HG03521 (cell line): Measurements from ENCODE around the gene IL11.
A peak's percentile ranks its signal among the peaks of the same experiment; 100 is the strongest.
"Not testable (repeated sequence)": the region's sequence is repeated elsewhere in the genome, so short reads cannot be mapped to it uniquely, and the experiment has no call there.

Source experiments
- ATAC-seq: cut with Tn5 transposase; IDR thresholded peaks from one replicate; pipeline ENCODE4 v1.9.1; 2021; ENCODE audit warnings: mild to moderate bottlenecking, moderate library complexity; ENCODE audit not compliant: unreplicated experiment

The IL11 gene

GRCh38 chr19:55370305-55370988, at the start of gene IL11:
TSS of gene IL11 (minus strand) at chr19:55370463. CDS start at chr19:55370310, 153 bp downstream.
- no peak for ATAC-seq

- no peak for ATAC-seq
These were observed 49.5 kb upstream of the IL11 start for GRCh38 chr19:55419624-55420236.

- no peak for ATAC-seq
These were observed 48.8 kb upstream of the IL11 start for GRCh38 chr19:55419103-55419502.

GRCh38 chr19:55418185-55418584, 47.9 kb upstream of the IL11 start:
- ATAC-seq: no peak

- no peak for ATAC-seq
These were observed 39.9 kb upstream of the IL11 start for GRCh38 chr19:55410168-55410567.

- ATAC-seq: not testable (repeated sequence)
These were observed 38.9 kb upstream of the IL11 start for GRCh38 chr19:55409179-55409578.

GRCh38 chr19:55408533-55408872, 38.2 kb upstream of the IL11 start:
- no peak for ATAC-seq

- ATAC-seq: peak; percentile 81
These were observed 37.7 kb upstream of the IL11 start for GRCh38 chr19:55407800-55408532.

GRCh38 chr19:55407550-55407799, 37.2 kb upstream of the IL11 start, which contains the start of gene UBE2S:
TSS of gene UBE2S (minus strand) at chr19:55407788. CDS start at chr19:55407589, 199 bp downstream.
- peak; percentile 25 for ATAC-seq

GRCh38 chr19:55406826-55407549, 36.7 kb upstream of the IL11 start:
- no peak for ATAC-seq

- no peak for ATAC-seq
These were observed 36.0 kb upstream of the IL11 start for GRCh38 chr19:55406091-55406825.

- ATAC-seq: no peak
These were observed 35.4 kb upstream of the IL11 start for GRCh38 chr19:55405638-55406037.

GRCh38 chr19:55402509-55402908, 32.2 kb upstream of the IL11 start:
- ATAC-seq: no peak

- not testable (repeated sequence) for ATAC-seq
These were observed 31.1 kb upstream of the IL11 start for GRCh38 chr19:55401390-55401789.

- no peak for ATAC-seq
These were observed 30.2 kb upstream of the IL11 start for GRCh38 chr19:55400281-55401087.

GRCh38 chr19:55398200-55398925, 28.1 kb upstream of the IL11 start:
- no peak for ATAC-seq

GRCh38 chr19:55392820-55393761, 22.8 kb upstream of the IL11 start:
- ATAC-seq: no peak
